H1 (cell line): ENCODE measurements around the gene NUB1. TPM values are rescaled to one million over a fixed set of nuclear protein-coding genes. Genes with fewer than 3 reads are reported as not detected.

Source experiments
- CTCF ChIA-PET: fragments of 300-600 bp; sonication (Branson Sonifier 250); formaldehyde crosslinking; loops from one replicate; lab custom pipeline; 2021; ENCODE audit not compliant: partially characterized antibody; lab: Charles Lee
- POLR2A ChIA-PET: fragments of 300-600 bp; sonication (Branson Sonifier 250); formaldehyde crosslinking; loops from one replicate; lab custom pipeline; 2021; ENCODE audit warnings: inconsistent platforms; ENCODE audit not compliant: partially characterized antibody; lab: Charles Lee
- DNase-seq, 2 experiments: peaks; one replicate each; pipeline versions ENCODE4 v3.0.0 to v3.0.0-alpha.2; 2010 to 2022; ENCODE audit warnings: low spot score in 2 of 2, low read depth in 1 of 2, mixed read lengths in 1 of 2
- FAIRE-seq: peaks from 2 replicates; lab custom pipeline; 2011; peaks lifted over from hg19 to GRCh38; lab: Jason Lieb, UNC
- H2AFZ ChIP-seq: 2 replicates; pipeline ENCODE4 v1.8.1; 2012; ENCODE audit warnings: low read length, inconsistent platforms
- H2AK5ac ChIP-seq: 2 replicates; pipeline ENCODE4 v1.6.1; 2013; ENCODE audit warnings: low read depth, low read length
- H2BK120ac ChIP-seq: replicated peaks from 2 replicates; pipeline ENCODE3; 2013; ENCODE audit warnings: low read depth, low read length, inconsistent platforms
- H2BK12ac ChIP-seq: 2 replicates; pipeline ENCODE4 v1.6.1; 2013; ENCODE audit warnings: low read depth, low read length
- H2BK15ac ChIP-seq: 2 replicates; pipeline ENCODE4 v1.6.1; 2013; ENCODE audit warnings: low read length
- H2BK20ac ChIP-seq: 2 replicates; pipeline ENCODE4 v1.6.1; 2013; ENCODE audit warnings: low read length
- H2BK5ac ChIP-seq: 2 replicates; pipeline ENCODE4 v1.6.1; 2013; ENCODE audit warnings: low read depth, low read length
- H3K14ac ChIP-seq: 2 replicates; pipeline ENCODE4 v1.6.1; 2013; ENCODE audit warnings: inconsistent platforms; ENCODE audit not compliant: insufficient read length
- H3K18ac ChIP-seq: 2 replicates; pipeline ENCODE4 v1.6.1; 2013; ENCODE audit warnings: low read length; ENCODE audit errors: extremely low read depth
- H3K23ac ChIP-seq: 2 replicates; pipeline ENCODE4 v1.6.1; 2013; ENCODE audit warnings: inconsistent platforms; ENCODE audit not compliant: insufficient read length
- H3K23me2 ChIP-seq: 2 replicates; pipeline ENCODE4 v1.6.1; 2013; ENCODE audit warnings: low read depth, low read length
- H3K27ac ChIP-seq: 2 replicates; pipeline ENCODE4 v1.6.1; 2011; ENCODE audit warnings: low read depth, low read length, inconsistent platforms
- H3K27me3 ChIP-seq, 4 experiments: replicated peaks in 1 of 4; 1 replicate in 1 of 4; 2 replicates in 3 of 4; pipeline versions ENCODE4 v1.6.1 to v1.8.1; 2011 to 2013; ENCODE audit warnings: low read length in 3 of 4, mild to moderate bottlenecking in 3 of 4, inconsistent platforms in 2 of 4, mixed read lengths in 2 of 4, moderate library complexity in 1 of 4; ENCODE audit not compliant: control insufficient read depth in 3 of 4, insufficient read depth in 3 of 4; ENCODE audit errors: extremely low read depth in 1 of 4
- H3K36me3 ChIP-seq, 4 experiments: 2 replicates each; pipeline versions ENCODE4 v1.6.1 to v1.8.1; 2011 to 2013; ENCODE audit warnings: mild to moderate bottlenecking in 4 of 4, low read length in 3 of 4, moderate library complexity in 2 of 4, control low read depth in 1 of 4, inconsistent platforms in 1 of 4; ENCODE audit not compliant: insufficient read depth in 4 of 4, control insufficient read depth in 2 of 4
- H3K4ac ChIP-seq: replicated peaks from 2 replicates; pipeline ENCODE3; 2013; ENCODE audit warnings: low read length, low read depth, mixed read lengths, inconsistent platforms; ENCODE audit not compliant: insufficient read length
- H3K4me1 ChIP-seq, 4 experiments: replicated peaks in 1 of 4; 1 replicate in 1 of 4; 2 replicates in 3 of 4; pipeline versions ENCODE4 v1.6.1 to v1.8.1; 2011 to 2013; ENCODE audit warnings: low read length in 3 of 4, inconsistent platforms in 2 of 4, mixed read lengths in 1 of 4; ENCODE audit not compliant: insufficient read depth in 4 of 4, control insufficient read depth in 3 of 4
- H3K4me2 ChIP-seq, 2 experiments: 2 replicates each; pipeline versions ENCODE4 v1.6.1 to v1.8.1; 2011 to 2013; ENCODE audit warnings: low read depth in 2 of 2, low read length in 2 of 2, control low read depth in 1 of 2, inconsistent platforms in 1 of 2, mild to moderate bottlenecking in 1 of 2; ENCODE audit not compliant: insufficient read depth in 1 of 2
- H3K4me3 ChIP-seq, 4 experiments: fragments of 200-600, 300-600 bp in 1 of 4; sonication (generic), shearing (Covaris generic), sonication (Bioruptor Twin) in 1 of 4; 2 replicates each; pipeline versions ENCODE4 v1.5.1 to v1.8.1; 2011 to 2016; ENCODE audit warnings: low read length in 4 of 4, low read depth in 3 of 4, control low read depth in 2 of 4, inconsistent platforms in 2 of 4, mild to moderate bottlenecking in 2 of 4, mixed read lengths in 1 of 4, moderate library complexity in 1 of 4; ENCODE audit not compliant: insufficient read depth in 2 of 4; ENCODE audit errors: extremely low read depth in 1 of 4
- H3K56ac ChIP-seq: replicated peaks from 2 replicates; pipeline ENCODE3; 2013; ENCODE audit warnings: low read depth, mild to moderate bottlenecking, mixed read lengths, low read length, inconsistent platforms; ENCODE audit not compliant: insufficient read length
- H3K79me1 ChIP-seq: 2 replicates; pipeline ENCODE4 v1.6.1; 2013; ENCODE audit warnings: low read depth, low read length, control low read depth
- H3K79me2 ChIP-seq, 2 experiments: 2 replicates each; pipeline versions ENCODE4 v1.6.1 to v1.8.1; 2012 to 2013; ENCODE audit warnings: low read length in 2 of 2, mild to moderate bottlenecking in 2 of 2, inconsistent platforms in 1 of 2; ENCODE audit not compliant: insufficient read depth in 2 of 2, control insufficient read depth in 1 of 2
- H3K9ac ChIP-seq, 4 experiments: replicated peaks in 1 of 4; 1 replicate in 1 of 4; 2 replicates in 3 of 4; pipeline versions ENCODE4 v1.6.1 to v1.8.1; 2011 to 2013; ENCODE audit warnings: low read depth in 3 of 4, low read length in 3 of 4, control low read depth in 2 of 4, mild to moderate bottlenecking in 2 of 4, moderate library complexity in 2 of 4, inconsistent platforms in 1 of 4; ENCODE audit errors: extremely low read depth in 1 of 4
- H3K9me3 ChIP-seq, 2 experiments: 2 replicates each; pipeline versions ENCODE4 v1.6.1 to v1.8.1; 2012 to 2013; ENCODE audit warnings: mild to moderate bottlenecking in 2 of 2, moderate library complexity in 2 of 2, control low read depth in 1 of 2, inconsistent platforms in 1 of 2, low read depth in 1 of 2, low read length in 1 of 2, mixed read lengths in 1 of 2; ENCODE audit not compliant: insufficient read depth in 2 of 2
- H4K20me1 ChIP-seq, 2 experiments: replicated peaks in 1 of 2; 2 replicates each; pipeline versions ENCODE3 to v1.8.1; 2011 to 2013; ENCODE audit warnings: inconsistent platforms in 2 of 2, low read length in 2 of 2, mild to moderate bottlenecking in 1 of 2; ENCODE audit not compliant: insufficient read depth in 2 of 2, control insufficient read depth in 1 of 2
- H4K5ac ChIP-seq: 2 replicates; pipeline ENCODE4 v1.6.1; 2013; ENCODE audit warnings: low read length, low read depth, mixed read lengths, inconsistent platforms; ENCODE audit not compliant: insufficient read length
- H4K8ac ChIP-seq: 2 replicates; pipeline ENCODE4 v1.8.0; 2013; ENCODE audit warnings: mild to moderate bottlenecking, moderate library complexity, low read length, inconsistent platforms; ENCODE audit not compliant: insufficient read depth; ENCODE audit errors: extremely low read depth
- H4K91ac ChIP-seq: replicated peaks from 2 replicates; pipeline ENCODE3; 2013; ENCODE audit warnings: low read length, mixed read lengths, inconsistent platforms; ENCODE audit not compliant: insufficient read length
- CBX5 ChIP-seq: fragments of 300-800, 300-1000 bp; sonication (generic); IDR thresholded peaks from 2 replicates; pipeline ENCODE4 v1.7.1; 2016; ENCODE audit warnings: antibody characterized with exemption, low read length, low read depth
- CTBP2 ChIP-seq: IDR thresholded peaks from 2 replicates; pipeline ENCODE4 v1.7.0; 2011; ENCODE audit warnings: borderline replicate concordance, mild to moderate bottlenecking, moderate library complexity, mixed read lengths, low read length; ENCODE audit not compliant: insufficient read depth, insufficient read length
- WGBS, 2 experiments: shearing (Covaris generic) in 1 of 2; methylation state at CpG; one replicate each; pipeline versions ENCODE4 v1.1.6 to v1.1.7; 2013 to 2015; ENCODE audit warnings: low lambda C conversion rate in 2 of 2, mixed read lengths in 2 of 2, inconsistent platforms in 1 of 2, low coverage in 1 of 2, missing lambda C conversion rate in 1 of 2; ENCODE audit not compliant: insufficient replicate concordance in 2 of 2, insufficient coverage in 1 of 2, insufficient read length in 1 of 2; ENCODE audit errors: extremely low coverage in 1 of 2, missing lambda C conversion rate in 1 of 2; 5-methylcytosine and 5-hydroxymethylcytosine counted together
- polyA plus RNA-seq, 7 experiments: library from polyadenylated mRNA; depleted of rRNA in 3 of 7; stranded (reverse) in 5 of 7; unstranded in 2 of 7; fragments of >200 nt in 5 of 7; fragments of 200-250 nt in 2 of 7; gene quantifications; 1 replicate in 5 of 7; 2 replicates in 1 of 7; 4 replicates in 1 of 7; pipeline versions ENCODE4 v1.2.1 to v1.2.3, GENCODE V29; 2011 to 2013; ENCODE audit warnings: missing spikeins in 2 of 7, mixed read lengths in 2 of 7
- total RNA-seq: library from RNA; stranded (reverse); fragmentation: NEBNext Ultra II Directional; extraction: Animal tissue kit (Norgen Biotek cat#: 25700); gene quantifications from 2 replicates; pipeline ENCODE4 v1.2.1, GENCODE V29; 2021

The NUB1 gene
- total and polyA plus RNA-seq, 2 of the 8 experiments (the other 6 are each of a cell fraction or from before 2014, with no cell fraction given): 22.1 to 43.5 TPM

- whole genome bisulfite sequencing, 2 experiments: 90% methylated on average over 15 of the region's 15 CpGs; no CpG with 5 or more reads in 1 of the 2 experiments
- no peak overlapping the region for H3K9ac ChIP-seq
- H3K9me3 ChIP-seq: no peaks in the 10 kb centered on the region
- H2BK12ac ChIP-seq: no peak overlapping the region
- no peak overlapping the region for H3K4ac ChIP-seq
- H3K4me2 ChIP-seq: no peak overlapping the region
- FAIRE-seq (no peak), DNase-seq (no peak)
- CTCF ChIA-PET: interaction anchor here (1.4 to 16.9 kb wide), 3 partner anchors 13 to 76 kb away, joined by 3 to 185 read pairs (median 3); no protein-coding TSS in a partner anchor
- no peaks in the 10 kb centered on the region for H3K27me3 ChIP-seq
- H4K8ac ChIP-seq: no peak overlapping the region
- H2BK120ac ChIP-seq: no peak overlapping the region
- H2AFZ ChIP-seq: no peak overlapping the region
- H3K56ac ChIP-seq: no peak overlapping the region
- peaks cover 0 to 22% (median 4%) of the 10 kb centered on the region in 4 experiments; a peak in 5 of 8 replicates for H3K36me3 ChIP-seq
- no peak overlapping the region for H2BK5ac ChIP-seq
- no peak overlapping the region for H3K4me3 ChIP-seq
- no peak overlapping the region for H3K23ac ChIP-seq
- POLR2A ChIA-PET: no interaction called here
- no peak overlapping the region for H4K5ac ChIP-seq
- no peak overlapping the region for H2BK20ac ChIP-seq
- H2BK15ac ChIP-seq: no peak overlapping the region
- H3K23me2 ChIP-seq: no peaks in the 10 kb centered on the region
- peaks cover 0 to 2% of the 10 kb centered on the region in 2 experiments for H4K20me1 ChIP-seq
- H3K27ac ChIP-seq: no peak overlapping the region
- H3K14ac ChIP-seq: no peak overlapping the region
- H2AK5ac ChIP-seq: no peak overlapping the region
- H3K4me1 ChIP-seq: peaks cover 0 to 9% (median 3%) of the 10 kb centered on the region in 4 experiments; a peak in 3 of 7 replicates
- no peaks in the 10 kb centered on the region for H3K79me1 ChIP-seq
- TF ChIP-seq CTBP2 (no peak), CBX5 (no peak)
- no peak overlapping the region for H3K18ac ChIP-seq
- H3K79me2 ChIP-seq: no peaks in the 10 kb centered on the region
- no peak overlapping the region for H4K91ac ChIP-seq
Observed at GRCh38 chr7:151374139-151374538, 32.5 kb downstream of the NUB1 start.
